ENCODE results near the gene HSPA5. TPM values are rescaled to one million over a fixed set of nuclear protein-coding genes. Genes with fewer than 3 reads are reported as not detected.
A peak's percentile ranks its signal among the peaks of the same experiment; 100 is the strongest.

HSPA5 gene
- total RNA-seq, 1 experiment from 2014 or later: 357 TPM

- TF ChIP-seq JAZF1 (CRISPR knock-in tag; IDR thresholded peaks at IDR 0.05) (no peak), MAX (CRISPR knock-in tag; IDR thresholded peaks at IDR 0.05) (no peak), ZBTB43 (CRISPR knock-in tag; IDR thresholded peaks at IDR 0.05) (no peak), FOXP4 (CRISPR knock-in tag; IDR thresholded peaks at IDR 0.05) (no peak), MLX (CRISPR knock-in tag; IDR thresholded peaks at IDR 0.05) (no peak), GRHL2 (CRISPR knock-in tag; IDR thresholded peaks at IDR 0.05; ENCODE audit: insufficient replicate concordance, severe bottlenecking) (no peak), TEAD1 (CRISPR knock-in tag; IDR thresholded peaks at IDR 0.05) (no peak), USF2 (CRISPR knock-in tag; IDR thresholded peaks at IDR 0.05) (no peak), ATF1 (CRISPR knock-in tag; IDR thresholded peaks at IDR 0.05) (no peak), HMGXB4 (CRISPR knock-in tag; IDR thresholded peaks at IDR 0.05) (no peak)
- Mint-ChIP-seq H3K9me3 (peaks cover 4% of the 10 kb centered on the region; the same call in 1 of the 2 replicates), H3K4me1 (peaks cover 10% of the 10 kb centered on the region), H3K27ac (peak overlapping the region; percentile 68; the same call in 1 of the 2 replicates), H3K4me3 (peak overlapping the region; percentile 98), H3K36me3 (peaks cover 5% of the 10 kb centered on the region; the same call in 1 of the 2 replicates), H3K27me3 (ENCODE audit: low read depth) (no peaks in the 10 kb centered on the region)
- ChIA-PET POLR2A (interaction anchor here (1.7 kb wide), 1 partner anchor 21 kb away, joined by 11 read pairs; the partner anchor contains the start of gene HSPA5), CTCF (interaction anchor here (0.5 to 0.8 kb wide), 2 partner anchors 21 to 410 kb away, joined by 3 to 4 read pairs; partner anchors contain the start of gene HSPA5)
- ATAC-seq: no peak
- no peak for DNase-seq (ENCODE audit: low spot score)
Observed at GRCh38 chr9:125262294-125262991, 21.3 kb upstream of the HSPA5 start.

GRCh38 chr9:125261501-125262293 is 20.6 kb upstream of the HSPA5 start, which contains the start of gene GAPVD1:
Gene GAPVD1, plus strand, starts transcription at chr9:125261826. Its CDS starts 37,096 bp downstream, at chr9:125298922.
- peaks cover 3% of the 10 kb centered on the region; the same call in 1 of the 2 replicates for H3K36me3 Mint-ChIP-seq
- peak; percentile 97 for ATAC-seq
- peak within 1 kb of the TSS; percentile 80 for H3K27ac Mint-ChIP-seq
- no peaks in the 10 kb centered on the region for H3K27me3 Mint-ChIP-seq (ENCODE audit: low read depth)
- H3K4me1 Mint-ChIP-seq: peaks cover 10% of the 10 kb centered on the region
- peak; percentile 92 for DNase-seq (ENCODE audit: low spot score)
- peaks cover 4% of the 10 kb centered on the region; the same call in 1 of the 2 replicates for H3K9me3 Mint-ChIP-seq
- POLR2A ChIA-PET: interaction anchor here (0.6 to 1.7 kb wide), 3 partner anchors 10 to 46 kb away, joined by 3 to 11 read pairs (median 6); partner anchors contain the start of gene HSPA5
- CTCF ChIA-PET: interaction anchor here (0.7 to 2.2 kb wide), 11 partner anchors 11 to 112 kb away, joined by 3 to 10 read pairs (median 4); partner anchors contain the start of gene HSPA5
- H3K4me3 Mint-ChIP-seq: peak within 1 kb of the TSS; percentile 98
- TF ChIP-seq ZNF416 (CRISPR knock-in tag; IDR thresholded peaks at IDR 0.05) (no peak), NFE2L1 (CRISPR knock-in tag; IDR thresholded peaks at IDR 0.05) (no peak), JUN (CRISPR knock-in tag; IDR thresholded peaks at IDR 0.05) (no peak), ZNF512 (CRISPR knock-in tag; IDR thresholded peaks at IDR 0.05; ENCODE audit: borderline replicate concordance) (no peak), NFYB (CRISPR knock-in tag; conservative IDR thresholded peaks at IDR 0.05; ENCODE audit: low read depth) (0 out of 2 replicates have a peak, but pooled peaks have one; percentile 11), TCF7 (CRISPR knock-in tag; IDR thresholded peaks at IDR 0.05; ENCODE audit: low read depth) (0 out of 2 replicates have a peak, but pooled peaks have one; percentile 53), PRDM15 (CRISPR knock-in tag; IDR thresholded peaks at IDR 0.05) (no peak), ZNF317 (CRISPR knock-in tag; IDR thresholded peaks at IDR 0.05; ENCODE audit: borderline replicate concordance, low read depth) (no peak), RORB (CRISPR knock-in tag; IDR thresholded peaks at IDR 0.05) (no peak)
